Endothelial cell (in vitro differentiated cells): ENCODE results near the gene CDH2. TPM values are rescaled to one million over a fixed set of nuclear protein-coding genes. Genes with fewer than 3 reads are reported as not detected.

Experiments used
- DNase-seq: peaks from one replicate; pipeline ENCODE4 v3.0.0; 2021; ENCODE audit warnings: low spot score
- H3K27ac Mint-ChIP-seq: one replicate; pipeline ENCODE4 v1.8.0; 2021; ENCODE audit warnings: mixed read lengths, inconsistent platforms; ENCODE audit not compliant: unreplicated experiment
- H3K27me3 Mint-ChIP-seq: one replicate; pipeline ENCODE4 v1.8.0; 2021; ENCODE audit warnings: mild to moderate bottlenecking, moderate library complexity, mixed read lengths, inconsistent platforms; ENCODE audit not compliant: unreplicated experiment
- H3K36me3 Mint-ChIP-seq: one replicate; pipeline ENCODE4 v1.8.0; 2021; ENCODE audit warnings: mild to moderate bottlenecking, low read depth, mixed read lengths, inconsistent platforms; ENCODE audit not compliant: unreplicated experiment
- H3K4me1 Mint-ChIP-seq: one replicate; pipeline ENCODE4 v1.8.0; 2021; ENCODE audit warnings: mild to moderate bottlenecking, mixed read lengths, inconsistent platforms; ENCODE audit not compliant: unreplicated experiment
- H3K4me3 Mint-ChIP-seq: one replicate; pipeline ENCODE4 v1.8.0; 2021; ENCODE audit warnings: mild to moderate bottlenecking, mixed read lengths, inconsistent platforms; ENCODE audit not compliant: unreplicated experiment
- H3K9me3 Mint-ChIP-seq: one replicate; pipeline ENCODE4 v1.8.0; 2021; ENCODE audit warnings: mixed read lengths, inconsistent platforms; ENCODE audit not compliant: unreplicated experiment
- CTCF ChIP-seq: fragments of 200-600 bp; sonication (generic); IDR thresholded peaks from one replicate; pipeline ENCODE4 v1.5.0; 2021; ENCODE audit warnings: antibody characterized with exemption; ENCODE audit not compliant: unreplicated experiment
- total RNA-seq: library from RNA; stranded (reverse); fragmentation: NEBNext Ultra II Directional; extraction: Animal tissue kit (Norgen Biotek cat#: 25700); gene quantifications from one replicate; pipeline ENCODE4 v1.2.1, GENCODE V29; 2021; ENCODE audit not compliant: unreplicated experiment

Gene CDH2
- total RNA-seq, 1 donor from 2014 or later = 162 TPM

- no peaks in the 10 kb centered on the region for H3K27me3 Mint-ChIP-seq
- DNase-seq = no peak
- no peaks in the 10 kb centered on the region for H3K4me1 Mint-ChIP-seq
- TF ChIP-seq CTCF = no peak
- H3K4me3 Mint-ChIP-seq = no peak overlapping the region
- peaks cover 10% of the 10 kb centered on the region for H3K36me3 Mint-ChIP-seq
- no peaks in the 10 kb centered on the region for H3K9me3 Mint-ChIP-seq
- no peak overlapping the region for H3K27ac Mint-ChIP-seq
Measured at GRCh38 chr18:27991391-27991790, 185.5 kb downstream of the CDH2 start.

GRCh38 chr18:27985832-27986231 lies 191.1 kb downstream of the CDH2 start:
- H3K27ac Mint-ChIP-seq = no peak overlapping the region
- H3K4me3 Mint-ChIP-seq = no peak overlapping the region
- H3K27me3 Mint-ChIP-seq = no peaks in the 10 kb centered on the region
- no peaks in the 10 kb centered on the region for H3K4me1 Mint-ChIP-seq
- DNase-seq = no peak
- no peak for TF ChIP-seq CTCF
- peaks cover 11% of the 10 kb centered on the region for H3K36me3 Mint-ChIP-seq
- H3K9me3 Mint-ChIP-seq = no peaks in the 10 kb centered on the region

GRCh38 chr18:27983780-27984179 lies 193.2 kb downstream of the CDH2 start:
- Mint-ChIP-seq H3K36me3 (peaks cover 11% of the 10 kb centered on the region), H3K9me3 (no peaks in the 10 kb centered on the region), H3K27ac (no peak overlapping the region), H3K4me1 (no peaks in the 10 kb centered on the region), H3K4me3 (no peak overlapping the region), H3K27me3 (no peaks in the 10 kb centered on the region)
- DNase-seq = no peak
- no peak for TF ChIP-seq CTCF

- TF ChIP-seq CTCF = no peak
- no peaks in the 10 kb centered on the region for H3K4me1 Mint-ChIP-seq
- H3K36me3 Mint-ChIP-seq = peaks cover 22% of the 10 kb centered on the region
- no peaks in the 10 kb centered on the region for H3K9me3 Mint-ChIP-seq
- H3K27me3 Mint-ChIP-seq = no peaks in the 10 kb centered on the region
- H3K27ac Mint-ChIP-seq = no peak overlapping the region
- no peak for DNase-seq
- no peak overlapping the region for H3K4me3 Mint-ChIP-seq
Measured at GRCh38 chr18:27976806-27977408, 200.0 kb downstream of the CDH2 start.

- H3K27me3 Mint-ChIP-seq = no peaks in the 10 kb centered on the region
- no peaks in the 10 kb centered on the region for H3K9me3 Mint-ChIP-seq
Measured at GRCh38 chr18:27970321-27970720, 206.6 kb downstream of the CDH2 start.

More at GRCh38 chr18:27970321-27970720, 206.6 kb downstream of the CDH2 start:
- no peak for DNase-seq
- no peak overlapping the region for H3K27ac Mint-ChIP-seq
- H3K4me3 Mint-ChIP-seq = no peak overlapping the region
- no peaks in the 10 kb centered on the region for H3K4me1 Mint-ChIP-seq
- TF ChIP-seq CTCF = no peak
- H3K36me3 Mint-ChIP-seq = peaks cover 21% of the 10 kb centered on the region
